ENCODE data around the gene FBXL7.

FBXL7 gene

GRCh38 chr5:15980835-15981234 lies 480.9 kb downstream of the FBXL7 start:
- TF ChIP-seq SNAI2 (CRISPR knock-in tag; IDR thresholded peaks at IDR 0.05) (no peak), ZNF70 (CRISPR knock-in tag; IDR thresholded peaks at IDR 0.05) (no peak), BACH2 (CRISPR knock-in tag; IDR thresholded peaks at IDR 0.05; ENCODE audit: borderline replicate concordance) (no peak), ISL1 (CRISPR knock-in tag; IDR thresholded peaks at IDR 0.05) (no peak), POU6F1 (CRISPR knock-in tag; IDR thresholded peaks at IDR 0.05; ENCODE audit: borderline replicate concordance, low read depth) (no peak), ZNF565 (CRISPR knock-in tag; conservative IDR thresholded peaks at IDR 0.05; ENCODE audit: low read depth) (no peak), ARNTL (CRISPR knock-in tag; IDR thresholded peaks at IDR 0.05; ENCODE audit: borderline replicate concordance, low read depth) (no peak), TOX (CRISPR knock-in tag; IDR thresholded peaks at IDR 0.05; ENCODE audit: borderline replicate concordance) (no peak), PPARA (CRISPR knock-in tag; IDR thresholded peaks at IDR 0.05; ENCODE audit: borderline replicate concordance) (no peak), CSDC2 (CRISPR knock-in tag; IDR thresholded peaks at IDR 0.05) (no peak), ESRRG (CRISPR knock-in tag; IDR thresholded peaks at IDR 0.05) (no peak), TSHZ2 (CRISPR knock-in tag; IDR thresholded peaks at IDR 0.05) (no peak)
- ATAC-seq: no peak

GRCh38 chr5:15983392-15983791 lies 483.4 kb downstream of the FBXL7 start:
- no peak for TF ChIP-seq ZNF565 (CRISPR knock-in tag; conservative IDR thresholded peaks at IDR 0.05; ENCODE audit: low read depth)
- TF ChIP-seq PPARA (CRISPR knock-in tag; IDR thresholded peaks at IDR 0.05; ENCODE audit: borderline replicate concordance): no peak
- no peak for TF ChIP-seq GLIS3 (CRISPR knock-in tag; IDR thresholded peaks at IDR 0.05)
- TF ChIP-seq SNAI2 (CRISPR knock-in tag; IDR thresholded peaks at IDR 0.05): no peak
- no peak for ATAC-seq
